ENCODE data around the gene CCNL2.

Gene CCNL2

DNA sequence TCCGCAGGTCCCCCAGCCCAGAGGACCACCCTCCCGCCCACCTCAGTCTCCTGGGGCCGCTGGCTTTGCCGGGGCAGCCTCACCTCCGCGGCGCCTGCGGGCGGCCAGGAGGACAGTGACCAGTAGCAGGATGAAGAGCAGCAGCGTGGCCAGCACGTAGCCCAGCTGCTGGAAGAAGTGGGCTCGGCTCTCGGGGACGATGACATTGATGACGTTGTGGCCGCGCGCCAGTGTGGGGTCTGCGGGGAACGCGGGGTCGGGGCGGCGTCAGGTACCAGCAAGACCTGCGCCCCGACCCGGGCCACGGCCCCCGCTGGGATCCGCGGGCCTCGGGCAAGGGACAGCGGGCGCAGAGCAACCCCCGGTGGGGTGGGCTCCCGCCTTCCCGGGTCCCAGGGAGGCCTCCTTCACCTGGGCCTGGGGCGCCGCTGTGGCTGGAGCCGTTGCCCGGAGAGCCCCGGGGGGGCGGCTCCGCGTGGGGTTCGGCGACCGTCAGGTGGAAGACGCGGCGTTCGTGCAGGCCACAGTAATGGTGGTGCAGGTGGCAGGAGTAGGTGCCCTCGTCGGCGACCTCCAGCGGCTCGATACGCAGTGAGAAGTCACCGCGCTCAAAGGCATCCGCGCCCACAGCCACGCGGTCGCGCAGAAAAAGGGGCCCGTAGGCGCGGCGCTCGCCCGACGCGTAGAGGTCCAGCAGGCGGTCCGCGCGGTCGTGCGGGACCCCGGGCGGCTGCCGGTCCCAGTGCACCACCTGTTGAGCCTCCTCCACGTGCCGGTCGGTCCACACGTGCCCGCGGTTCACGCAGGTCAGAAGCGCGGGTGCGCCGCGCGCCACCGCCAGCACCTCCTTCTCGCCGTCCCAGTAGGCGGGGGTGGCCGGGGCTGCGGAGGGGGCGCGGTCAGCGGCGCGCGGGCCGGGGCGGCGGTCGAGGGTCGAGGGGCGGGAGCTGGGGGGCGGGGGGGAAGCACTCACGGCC lies 44.6 kb downstream of the CCNL2 start:
- no peak for DNase-seq

DNA sequence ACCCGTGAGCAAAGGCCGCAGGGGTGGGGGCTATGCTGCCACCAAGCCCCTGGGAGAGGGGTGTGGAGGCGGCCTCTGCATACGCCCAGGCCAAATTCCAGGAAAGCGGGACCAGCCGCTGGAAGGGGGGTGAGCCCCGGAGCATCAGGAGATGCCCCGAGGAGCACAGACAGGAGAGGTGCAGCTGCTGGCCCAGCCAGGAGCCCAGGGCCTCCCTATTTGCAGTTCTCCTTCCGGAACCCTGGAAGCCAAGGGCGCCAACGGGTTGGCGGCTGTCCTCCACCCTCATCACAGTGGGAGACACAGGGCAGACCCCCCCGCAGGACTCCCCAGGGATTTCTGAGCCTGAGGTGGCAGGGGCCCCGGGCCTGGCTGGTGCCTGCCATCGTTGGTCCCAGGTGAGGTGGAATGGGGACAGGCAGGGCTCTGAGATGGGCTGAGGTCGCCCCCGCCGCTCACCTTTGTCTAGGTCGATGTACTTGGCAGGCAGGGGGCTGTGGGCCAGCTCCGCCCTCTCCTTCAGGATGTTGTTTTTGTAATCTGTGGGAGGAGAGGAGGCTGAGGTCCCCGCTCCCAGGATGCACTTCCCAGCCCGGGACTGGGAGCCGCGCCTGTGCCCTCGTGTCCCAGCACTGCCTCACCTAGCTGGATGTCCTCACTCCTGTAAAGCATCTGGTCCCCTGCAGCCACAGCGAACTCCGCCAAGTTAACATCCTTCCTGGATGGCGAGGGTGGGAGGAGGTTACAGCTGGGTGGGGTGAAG lies 45.6 kb downstream of the CCNL2 start:
- DNase-seq: no peak

DNA sequence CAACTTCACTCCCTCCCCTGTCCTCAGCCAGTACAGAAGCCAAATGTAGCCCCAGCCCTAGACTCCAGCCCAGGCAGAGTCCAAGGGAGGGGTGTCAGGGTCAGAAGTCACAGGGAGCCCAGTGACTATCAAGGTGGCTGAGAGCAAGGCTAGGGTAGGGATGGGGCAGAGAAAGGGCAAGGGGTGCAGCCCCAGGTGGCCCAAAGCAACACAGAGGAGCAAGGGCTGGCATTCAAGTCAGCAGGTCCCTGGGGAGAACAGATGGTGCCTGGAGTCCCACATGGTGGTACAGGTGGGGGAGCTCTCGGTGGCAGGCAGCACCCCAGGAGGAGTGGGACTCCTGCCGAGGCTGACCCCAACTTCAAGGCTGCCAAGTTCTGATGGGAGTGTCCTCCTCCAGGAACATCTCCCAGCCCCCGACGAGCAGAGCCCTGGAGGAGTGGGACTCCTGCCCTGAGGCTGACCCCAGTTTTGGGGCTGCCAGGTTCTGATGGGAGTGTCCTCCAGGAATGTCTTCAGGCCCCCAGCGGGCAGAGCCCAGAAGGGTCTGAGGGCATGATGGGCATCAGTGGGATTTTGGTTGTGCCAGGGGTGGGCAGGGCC lies 46.2 kb downstream of the CCNL2 start:
- no peak for DNase-seq

DNA sequence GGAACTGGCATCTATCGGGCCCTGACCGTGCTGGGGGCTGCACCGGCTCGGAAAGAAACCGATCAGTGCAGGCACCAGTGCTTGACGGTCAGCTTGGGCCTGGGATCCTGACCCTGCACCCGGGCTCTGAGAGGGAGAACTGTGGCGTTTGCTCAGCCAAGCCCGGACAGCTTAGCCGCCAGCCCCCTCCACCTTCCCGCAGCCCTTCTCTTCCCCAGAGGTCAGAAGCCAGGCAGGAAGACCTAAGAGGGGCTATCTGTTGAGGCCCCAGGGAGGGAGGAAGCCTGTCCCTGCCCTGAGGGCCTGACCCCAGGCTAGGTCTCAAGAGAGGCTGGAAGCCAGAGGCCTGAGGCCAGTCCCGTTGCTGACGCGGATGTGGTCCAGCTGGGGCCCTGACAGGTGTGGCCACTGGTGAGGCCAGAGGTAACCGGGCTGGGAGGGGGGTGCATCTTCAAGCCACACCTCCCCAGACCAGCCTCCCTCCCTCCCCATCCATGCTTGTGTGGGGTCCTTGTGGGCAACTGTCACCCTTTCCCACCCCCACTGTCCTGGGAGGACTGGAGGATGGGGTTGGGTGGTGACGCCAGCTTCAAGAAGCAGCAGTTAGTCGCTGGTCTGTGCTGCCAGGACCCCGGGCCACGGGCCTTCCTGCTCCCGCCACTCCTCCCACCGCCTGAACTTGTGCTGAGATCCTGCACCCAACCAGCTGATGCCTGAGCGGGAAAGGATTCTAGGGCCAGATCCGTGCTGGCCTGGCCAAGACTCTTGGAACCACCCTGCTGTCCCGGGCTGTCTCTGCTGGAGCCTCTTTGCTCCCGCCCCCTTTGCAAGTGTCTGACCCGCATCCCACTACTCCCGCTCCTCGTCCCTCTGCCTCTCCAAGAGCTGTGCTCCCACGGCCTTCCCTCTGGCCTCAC lies 47.4 kb downstream of the CCNL2 start:
- DNase-seq: no peak

DNA sequence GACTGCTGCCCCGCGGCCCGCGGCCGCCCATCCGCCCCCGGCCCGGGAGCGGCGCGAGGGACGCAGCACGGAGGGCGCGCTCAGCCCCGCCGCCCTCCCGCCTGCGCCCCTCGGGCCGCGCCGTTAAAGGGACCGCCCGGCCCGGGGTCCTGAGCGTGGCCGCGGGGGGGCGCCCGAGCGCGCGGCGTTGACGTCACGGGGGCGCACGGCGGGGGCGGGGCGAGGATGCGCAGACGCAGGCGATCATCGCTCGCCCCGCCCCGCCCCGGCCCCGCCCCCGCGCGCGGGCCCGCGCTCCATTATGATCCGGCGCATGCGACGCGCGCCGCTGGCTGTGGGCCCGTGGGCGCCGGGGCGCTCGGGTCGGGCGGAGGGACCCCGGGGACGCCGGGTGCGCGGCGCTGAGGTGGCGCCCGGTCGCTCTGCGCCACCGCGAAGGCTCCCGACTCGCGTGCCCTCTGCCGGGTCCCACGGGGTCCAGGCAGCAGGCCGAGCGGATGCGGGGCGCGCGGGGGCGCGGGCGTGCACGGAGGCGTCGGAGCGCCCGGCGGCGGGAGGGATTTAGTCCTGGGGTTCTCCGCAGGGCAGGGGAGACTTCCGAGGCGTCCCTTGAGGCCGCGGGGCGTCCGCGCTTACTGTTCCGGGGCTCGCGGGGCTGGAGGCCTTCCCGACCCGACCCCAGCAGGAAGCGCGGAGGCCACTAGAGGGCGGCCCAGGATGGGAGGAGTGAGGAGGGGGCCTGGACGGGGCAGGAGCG lies 49.7 kb downstream of the CCNL2 start, which contains the start of gene DVL1:
TSS of gene DVL1 (minus strand) at position 163 of the 757 bp plus-strand sequence. CDS start 353 bp downstream, outside the sequence.
- DNase-seq: peak; percentile 68

DNA sequence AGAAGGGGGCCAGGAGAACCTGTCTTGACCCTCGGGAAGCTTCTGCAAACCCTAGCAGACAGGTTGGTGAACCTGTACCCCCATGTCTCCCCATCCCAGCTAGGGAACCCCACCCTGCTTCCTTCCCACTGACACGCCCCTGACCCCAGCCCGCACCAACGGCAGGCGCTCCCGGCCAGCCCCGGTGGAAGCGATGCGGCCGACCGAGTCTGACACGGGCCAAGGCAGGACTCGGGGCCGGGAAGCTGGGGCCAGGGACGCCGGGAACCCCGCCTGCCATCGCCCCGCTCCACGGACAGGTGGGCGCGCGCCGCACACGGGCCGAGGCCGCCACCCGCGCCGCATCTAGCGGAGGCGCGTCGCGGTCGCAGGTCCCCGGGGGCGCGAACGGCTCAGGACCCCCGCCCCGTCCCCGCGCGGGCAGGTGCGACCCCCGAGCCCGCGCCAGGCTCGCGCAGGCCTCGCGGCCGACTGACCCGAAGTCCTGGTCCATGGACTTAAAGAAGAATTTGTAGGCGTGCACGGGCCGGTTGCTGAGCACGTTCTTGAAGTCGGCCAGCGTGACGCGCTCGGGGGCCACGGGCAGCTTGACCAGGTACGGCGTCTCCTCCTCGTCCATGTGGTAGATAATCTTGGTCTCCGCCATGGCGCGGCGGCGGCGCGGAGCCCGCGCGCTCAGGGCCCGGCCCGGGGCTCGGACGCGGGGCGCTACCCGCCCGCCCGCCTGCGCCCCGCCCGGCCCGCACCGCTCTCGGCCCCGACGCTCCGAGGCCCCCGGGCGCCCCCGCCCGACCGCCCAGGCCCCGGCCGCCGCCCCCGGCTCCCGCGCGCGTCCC lies 50.5 kb downstream of the CCNL2 start:
- peak; percentile 38 for DNase-seq

DNA sequence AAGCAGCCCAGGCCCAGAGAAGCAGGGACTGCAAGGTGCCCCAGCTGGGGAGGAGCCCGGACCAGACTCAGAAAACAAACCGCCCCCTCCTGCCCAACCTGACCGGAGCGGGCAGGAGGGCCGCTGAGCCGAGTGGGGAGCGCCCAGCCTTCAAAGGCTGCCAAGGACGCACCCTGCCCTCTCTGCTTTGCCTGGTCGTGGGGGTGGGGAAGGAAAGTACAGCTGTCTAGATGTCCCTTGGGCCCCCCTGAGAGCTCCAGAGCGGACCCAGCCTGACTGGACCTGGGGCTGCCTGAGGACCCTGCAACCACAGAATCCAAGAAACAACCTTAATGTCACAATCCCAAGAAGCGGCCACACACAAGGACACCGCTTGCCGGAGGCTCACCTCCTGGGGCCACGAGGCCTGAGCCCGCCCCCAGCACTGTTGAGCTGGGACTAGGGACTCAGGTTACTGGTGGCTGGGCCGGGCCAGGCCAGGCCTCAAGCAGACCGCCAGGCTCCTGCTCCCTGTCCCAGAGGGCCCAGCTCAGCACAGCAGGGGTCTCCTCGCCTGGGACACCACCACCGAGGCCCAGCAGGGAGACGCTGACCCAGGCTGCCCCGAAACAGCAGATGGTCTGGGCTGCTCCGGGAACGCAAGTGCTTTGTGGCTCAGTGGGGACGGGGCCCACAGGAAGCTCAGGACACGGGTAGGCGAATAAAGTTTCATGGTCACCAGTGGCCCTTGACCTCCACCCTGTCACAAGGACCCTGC lies 51.3 kb downstream of the CCNL2 start:
- no peak for DNase-seq

DNA sequence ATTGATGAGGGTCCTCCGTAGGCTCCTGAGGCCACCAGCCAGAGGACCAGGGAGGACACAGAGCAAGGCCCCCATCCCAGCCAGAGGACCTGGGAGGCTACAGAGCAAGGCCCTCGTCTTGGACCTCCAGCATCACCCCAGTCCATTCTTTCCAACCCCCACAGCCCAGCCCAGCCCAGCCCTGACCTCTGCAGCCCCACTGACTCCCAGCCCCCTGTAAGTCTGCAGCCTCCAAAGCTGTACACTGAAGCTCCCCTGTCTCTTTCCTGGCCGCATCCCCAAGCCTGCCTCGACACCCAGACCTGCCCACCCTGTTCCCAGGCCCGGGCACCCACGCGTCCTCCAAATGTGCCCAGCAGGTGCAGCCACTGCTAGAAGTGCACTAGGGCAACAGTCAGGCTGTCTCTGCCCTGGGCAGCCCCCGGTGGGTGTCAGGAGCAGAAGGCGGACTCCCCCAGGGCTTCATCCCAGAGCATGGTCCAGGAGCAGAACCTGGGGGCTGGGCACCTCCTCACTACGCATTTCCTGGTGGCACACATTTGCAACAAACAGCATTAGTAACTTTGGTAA lies 52.0 kb downstream of the CCNL2 start:
- no peak for DNase-seq

DNA sequence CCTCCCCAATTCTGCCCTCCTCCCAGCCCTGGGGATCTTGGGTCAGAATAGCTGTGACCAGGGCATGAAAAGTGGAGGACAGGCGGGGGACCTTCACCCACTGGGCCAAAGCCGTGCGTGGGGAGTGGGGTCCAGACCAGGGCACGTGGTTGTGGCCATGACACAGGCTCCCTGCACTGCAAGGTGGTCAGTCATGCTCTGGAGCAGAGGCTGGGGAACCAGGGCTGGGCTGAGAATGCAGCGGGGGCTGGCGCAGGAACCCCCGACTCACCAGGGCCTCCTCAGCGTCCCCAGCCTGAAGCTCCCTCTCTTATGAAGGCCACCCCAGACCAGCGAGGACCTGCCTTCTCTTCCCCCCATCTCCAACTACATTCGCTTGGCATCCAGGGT lies 52.6 kb downstream of the CCNL2 start:
- no peak for DNase-seq

DNA sequence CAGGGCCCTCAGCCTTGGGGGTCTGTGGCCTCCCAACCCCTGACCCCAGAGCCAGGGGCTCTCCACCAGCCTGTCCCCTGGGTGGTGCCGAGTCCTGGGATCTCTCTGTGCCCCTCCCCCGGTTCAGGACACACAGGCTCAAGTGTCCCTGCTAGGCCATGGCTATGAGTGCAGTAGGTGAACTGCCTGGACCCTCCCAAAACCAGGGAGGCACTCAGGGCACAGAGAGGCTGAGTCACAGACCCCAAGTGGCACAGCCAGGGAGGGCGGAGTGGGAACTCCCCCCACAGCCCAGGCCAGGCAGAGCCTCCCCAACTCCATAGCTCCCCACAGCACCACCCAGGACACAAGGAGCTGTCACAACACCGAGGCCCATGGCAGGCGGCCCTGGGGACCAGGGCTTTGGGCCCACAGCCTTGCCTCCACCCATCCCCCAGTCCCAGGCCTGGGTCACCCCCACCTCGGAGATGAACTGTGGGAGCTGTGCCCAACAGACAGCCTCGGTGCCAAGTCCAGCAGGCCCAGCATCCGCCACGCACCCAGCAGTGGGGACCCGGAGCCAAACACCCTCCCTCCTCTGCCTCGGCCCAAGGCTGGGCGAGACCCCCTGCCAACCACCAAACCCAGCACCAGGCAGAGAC lies 53.2 kb downstream of the CCNL2 start:
- DNase-seq: peak; percentile 1

DNA sequence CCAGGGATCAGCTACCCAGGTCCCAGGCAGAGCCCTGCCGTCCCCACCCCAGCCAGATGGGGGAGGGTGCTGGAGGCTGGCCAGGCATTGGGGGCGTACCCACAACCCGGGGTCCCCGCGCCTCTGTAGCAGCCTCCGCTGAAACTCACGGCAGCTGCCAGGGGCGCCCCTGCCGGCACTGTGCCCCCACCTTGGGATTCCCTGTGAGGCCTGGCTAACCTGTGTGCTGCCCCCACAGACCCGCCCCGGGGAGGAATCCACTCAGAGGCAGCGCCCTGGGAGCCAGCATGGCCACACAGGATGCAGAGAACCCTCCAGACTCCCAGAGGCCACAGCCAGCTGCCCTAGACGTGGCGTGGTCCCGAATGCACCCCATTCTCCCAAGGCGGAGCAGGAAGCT lies 53.8 kb downstream of the CCNL2 start:
- peak; percentile 36 for DNase-seq

DNA sequence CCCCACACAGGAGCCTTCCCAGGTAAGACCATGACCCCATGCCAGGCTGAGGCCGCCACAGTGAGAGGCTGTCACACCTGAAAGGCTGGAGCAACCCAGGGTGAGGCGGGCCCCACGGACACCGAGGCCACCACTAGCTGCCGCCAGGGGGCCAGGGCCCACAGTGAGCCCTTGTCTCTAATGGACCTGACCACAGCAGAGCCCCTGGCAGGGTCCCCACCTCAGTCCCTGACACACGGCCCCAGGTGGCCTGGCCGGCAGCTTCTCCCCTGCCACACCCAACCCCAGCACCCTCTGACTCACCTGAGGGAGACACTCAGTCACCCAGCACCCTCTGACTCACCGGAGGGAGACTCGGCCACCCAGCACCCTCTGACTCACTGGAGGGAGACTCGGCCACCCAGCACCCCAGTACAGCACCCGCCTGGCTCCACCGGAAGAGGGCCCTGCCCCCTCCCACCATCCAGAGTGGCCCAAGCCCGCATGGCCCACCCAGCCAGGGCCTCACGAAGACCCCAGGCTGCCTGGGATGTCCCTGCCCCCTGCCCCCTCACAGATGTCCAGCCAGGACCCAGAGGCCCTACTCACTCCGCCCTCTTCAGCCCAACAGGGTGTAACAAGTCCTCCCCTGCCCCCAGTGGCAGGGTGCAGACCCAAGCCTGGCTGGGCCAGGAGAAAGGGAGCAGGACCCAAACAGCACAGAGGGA lies 54.3 kb downstream of the CCNL2 start:
- peak; percentile 85 for DNase-seq

DNA sequence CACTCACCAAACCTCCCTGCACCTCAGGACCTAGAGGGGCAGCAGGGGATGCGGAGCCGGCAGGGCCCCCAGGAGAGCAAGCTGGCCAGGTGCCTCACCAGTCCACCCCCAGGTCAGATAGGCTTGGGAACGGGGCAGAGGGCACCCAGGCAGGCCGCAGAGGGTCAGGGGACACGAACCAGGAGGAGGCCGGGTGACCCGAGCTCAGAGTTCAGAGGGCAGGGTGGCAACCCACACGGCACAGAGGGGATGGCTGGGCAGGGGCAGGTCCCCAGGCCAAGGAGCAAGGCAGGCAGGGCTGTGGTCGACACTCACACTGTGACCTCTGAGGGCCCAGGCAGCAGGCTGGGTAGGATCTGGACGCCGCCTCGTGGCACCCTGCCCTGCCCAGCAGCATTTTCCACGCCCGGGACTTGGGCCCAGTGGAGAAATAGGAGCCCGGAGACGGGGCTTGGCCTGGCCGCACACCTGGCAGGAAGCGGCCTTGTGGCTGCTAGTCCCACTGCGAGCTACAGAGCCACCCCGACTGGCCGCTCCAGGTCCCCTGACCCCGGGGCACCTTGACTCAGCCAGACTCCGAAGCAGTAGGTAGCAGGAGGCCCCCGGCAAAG lies 55.2 kb downstream of the CCNL2 start:
- DNase-seq: no peak

DNA sequence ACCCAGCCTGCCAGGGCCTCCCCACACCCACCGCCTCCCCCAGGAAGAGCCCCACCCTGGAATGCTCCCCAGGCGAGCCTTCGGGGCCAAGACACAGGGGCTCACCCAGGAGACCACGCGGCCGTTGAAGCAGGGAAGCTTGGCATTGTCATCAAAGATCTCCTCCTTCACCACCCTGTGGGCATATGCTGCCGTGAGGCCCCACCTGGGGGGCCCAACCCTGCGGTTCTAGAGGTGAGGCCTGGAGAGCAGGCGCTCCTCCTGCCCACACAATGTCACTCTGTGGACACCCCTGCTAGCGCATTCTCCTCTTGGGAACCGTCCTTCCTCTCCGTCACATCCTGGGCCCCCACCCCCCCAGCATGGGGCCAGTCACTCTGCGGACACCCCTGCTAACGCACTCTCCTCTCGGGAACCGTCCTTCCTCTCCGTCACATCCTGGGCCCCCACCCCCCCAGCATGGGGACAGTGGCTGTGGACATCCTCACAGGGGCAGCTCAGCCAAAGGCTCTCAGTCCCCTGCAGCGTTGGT lies 56.5 kb downstream of the CCNL2 start:
- DNase-seq: no peak

DNA sequence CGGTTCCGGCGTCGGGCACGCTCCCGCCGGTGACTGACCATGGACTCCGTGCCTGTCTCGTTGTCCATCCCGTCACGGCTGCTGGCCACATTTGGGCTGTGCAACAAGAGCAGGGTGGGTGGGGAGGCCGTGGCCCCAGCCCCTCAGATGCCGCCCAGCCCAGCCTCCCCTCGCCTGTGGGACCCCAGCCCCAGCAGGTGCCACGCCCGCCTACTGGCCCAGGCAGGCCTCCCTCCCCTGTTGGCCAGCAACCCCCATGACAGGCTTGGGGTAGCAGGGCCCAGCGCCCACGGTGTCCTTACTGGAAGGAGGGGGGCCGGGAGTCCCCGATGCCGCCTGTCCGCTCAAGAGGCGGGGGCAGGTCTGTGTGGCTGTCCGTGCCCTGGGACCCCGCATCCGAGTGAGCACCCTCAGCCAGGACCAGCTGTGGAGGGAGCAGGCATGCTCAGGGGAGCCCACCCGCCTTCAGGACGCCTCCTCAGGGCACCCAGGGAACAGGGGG lies 57.0 kb downstream of the CCNL2 start:
- no peak for DNase-seq

DNA sequence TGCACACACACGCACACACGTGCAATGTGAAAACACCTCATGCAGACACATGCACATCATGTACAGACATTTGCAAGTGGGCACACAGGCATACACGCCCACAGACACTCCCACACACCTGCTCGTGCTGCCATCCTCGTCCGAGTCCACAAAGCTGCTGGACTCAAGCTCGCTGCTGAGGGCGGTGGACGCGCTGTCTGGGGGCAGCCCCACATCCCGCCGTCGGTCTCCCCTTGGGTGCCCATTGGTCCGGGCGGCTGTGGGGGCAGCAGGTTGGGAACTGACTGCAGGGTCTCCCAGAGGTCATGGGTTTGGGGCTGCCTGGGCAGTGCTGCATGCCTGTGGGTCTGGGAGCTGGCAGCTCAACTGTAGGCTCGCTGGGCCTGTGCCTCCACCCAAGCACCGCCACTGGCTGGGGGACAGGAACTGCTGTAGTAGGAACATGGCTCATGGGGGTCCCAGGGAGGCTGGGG lies 57.5 kb downstream of the CCNL2 start:
- DNase-seq: no peak

Measured in HCEC 1CT (cell line).